ENCODE measurements around the gene PSMA7. TPM values are rescaled to one million over a fixed set of nuclear protein-coding genes. Genes with fewer than 3 reads are reported as not detected.
"Not testable (repeated sequence)": the region's sequence is repeated elsewhere in the genome, so short reads cannot be mapped to it uniquely, and the experiment has no call there.

Gene PSMA7
- total and polyA plus RNA-seq, 2 donors, result 83.3 to 324 TPM

DNA sequence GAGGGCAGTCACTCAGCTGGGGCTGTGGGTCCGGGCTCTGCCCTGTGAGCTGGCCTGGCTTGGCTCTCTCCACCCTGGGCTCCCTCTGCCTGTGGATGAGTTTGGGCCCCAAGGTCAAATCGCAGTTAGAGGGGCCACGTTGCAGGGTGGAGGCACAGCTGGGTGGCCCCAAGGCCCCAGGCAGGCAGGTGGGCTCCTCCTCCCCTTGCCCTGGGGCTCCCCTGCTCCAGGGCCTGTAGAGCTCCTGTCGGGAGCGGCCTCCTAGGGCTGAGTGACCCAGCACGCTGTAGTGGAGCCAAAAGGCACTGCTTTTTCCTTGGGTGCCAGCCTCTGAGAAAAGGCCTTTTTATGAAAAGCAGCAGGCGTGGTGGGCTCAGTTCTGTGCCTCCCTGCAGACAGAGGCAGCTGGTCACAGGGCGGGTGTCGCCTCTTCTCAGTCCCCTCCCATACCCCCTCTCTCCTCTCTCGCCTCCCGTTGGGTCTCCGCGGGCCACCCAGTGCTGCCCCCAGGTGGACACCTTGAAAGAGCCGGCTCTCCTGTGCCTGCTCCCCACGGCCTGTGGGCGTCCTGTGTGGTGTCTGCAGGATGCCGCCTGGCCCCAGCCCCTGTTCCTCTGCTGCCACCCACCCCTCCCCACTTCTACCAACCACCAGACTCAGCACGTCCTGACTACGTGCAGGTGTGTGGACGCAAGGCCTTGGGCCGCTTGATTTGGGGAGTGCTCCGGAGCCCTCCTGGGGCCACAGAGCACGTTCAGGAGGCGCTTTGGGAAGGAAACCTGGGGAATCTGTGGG, 13.6 kb upstream of the PSMA7 start:
- no peaks in the 10 kb centered on the region for H3K36me3 ChIP-seq (ENCODE audit: insufficient read depth)
- 51% methylated on average over 24 of the region's 24 CpGs for WGBS
- H3K4me1 ChIP-seq (ENCODE audit: insufficient read depth), result no peaks in the 10 kb centered on the region
- H3K27ac ChIP-seq (ENCODE audit: low read depth), result no peak overlapping the region
- H3K4me3 ChIP-seq (ENCODE audit: low read depth, low read length), result no peak overlapping the region
- DNase-seq (ENCODE audit: extremely low spot score), result no peak

DNA sequence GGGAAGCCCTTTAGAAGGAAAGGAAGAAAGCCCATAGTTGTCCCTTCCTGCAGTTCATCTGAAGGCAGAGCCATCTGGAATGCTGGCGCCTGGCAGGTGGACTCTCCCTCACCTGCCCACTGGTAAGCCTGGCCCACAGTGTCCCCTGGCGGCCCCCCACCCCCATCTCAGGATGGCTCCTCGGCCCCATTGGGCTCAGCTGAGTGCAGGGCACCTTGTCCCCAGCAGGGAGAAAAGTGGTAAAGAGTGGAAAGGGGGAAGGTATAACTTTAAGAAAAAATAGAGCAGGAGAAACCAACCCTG, 13.0 kb upstream of the PSMA7 start:
- WGBS, result 85% methylated on average over 3 of the region's 3 CpGs
- H3K4me3 ChIP-seq (ENCODE audit: low read depth, low read length), result no peak overlapping the region
- no peak overlapping the region for H3K27ac ChIP-seq (ENCODE audit: low read depth)
- H3K4me1 ChIP-seq (ENCODE audit: insufficient read depth), result no peaks in the 10 kb centered on the region
- H3K36me3 ChIP-seq (ENCODE audit: insufficient read depth), result no peaks in the 10 kb centered on the region
- no peak for DNase-seq (ENCODE audit: extremely low spot score)

DNA sequence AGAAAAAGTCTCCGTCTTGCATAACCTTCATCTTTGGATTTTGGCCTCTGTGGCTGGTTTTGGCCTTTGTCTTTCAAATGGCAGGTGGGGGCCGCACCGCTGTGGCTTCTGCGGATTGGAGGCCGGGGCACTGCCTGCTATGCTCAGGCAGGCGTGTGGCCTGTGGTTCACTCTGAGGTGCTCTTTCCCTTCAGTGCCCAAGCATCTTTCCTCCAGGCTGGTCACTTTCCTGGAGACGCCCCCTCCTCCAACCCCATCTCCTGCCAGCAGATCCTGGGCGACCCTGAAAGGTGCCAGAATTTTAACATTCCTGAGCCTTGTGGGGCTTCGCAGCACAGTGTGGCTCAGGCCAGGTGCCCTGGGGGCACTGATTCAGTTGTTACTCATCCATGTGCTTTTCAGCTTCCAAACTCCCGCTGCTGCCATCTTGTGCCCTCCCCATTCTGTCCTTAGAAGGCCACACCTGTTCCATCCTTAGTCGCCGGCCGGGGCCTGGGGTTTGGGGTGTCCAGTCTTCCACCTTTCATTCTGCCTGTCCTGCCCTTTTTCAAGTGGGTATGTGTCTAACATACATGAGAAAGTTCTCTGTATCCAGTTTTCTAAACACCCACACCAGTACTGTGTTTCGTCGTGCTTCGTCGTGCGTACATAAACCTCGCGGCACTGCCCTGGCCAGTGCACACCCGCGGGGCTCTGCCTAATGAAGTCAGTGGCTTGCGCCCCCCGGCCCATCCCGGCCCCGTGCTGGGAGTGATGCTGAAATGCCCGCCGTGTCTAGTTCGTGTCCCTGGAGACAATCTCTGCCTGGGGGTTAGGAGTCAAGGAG, 12.4 kb upstream of the PSMA7 start:
- Histone ChIP-seq H3K4me3 (ENCODE audit: low read depth, low read length) (no peak overlapping the region), H3K4me1 (ENCODE audit: insufficient read depth) (no peaks in the 10 kb centered on the region), H3K36me3 (ENCODE audit: insufficient read depth) (no peaks in the 10 kb centered on the region), H3K27ac (ENCODE audit: low read depth) (no peak overlapping the region)
- DNase-seq (ENCODE audit: extremely low spot score), result no peak
- WGBS, result 90% methylated on average over 29 of the region's 29 CpGs

DNA sequence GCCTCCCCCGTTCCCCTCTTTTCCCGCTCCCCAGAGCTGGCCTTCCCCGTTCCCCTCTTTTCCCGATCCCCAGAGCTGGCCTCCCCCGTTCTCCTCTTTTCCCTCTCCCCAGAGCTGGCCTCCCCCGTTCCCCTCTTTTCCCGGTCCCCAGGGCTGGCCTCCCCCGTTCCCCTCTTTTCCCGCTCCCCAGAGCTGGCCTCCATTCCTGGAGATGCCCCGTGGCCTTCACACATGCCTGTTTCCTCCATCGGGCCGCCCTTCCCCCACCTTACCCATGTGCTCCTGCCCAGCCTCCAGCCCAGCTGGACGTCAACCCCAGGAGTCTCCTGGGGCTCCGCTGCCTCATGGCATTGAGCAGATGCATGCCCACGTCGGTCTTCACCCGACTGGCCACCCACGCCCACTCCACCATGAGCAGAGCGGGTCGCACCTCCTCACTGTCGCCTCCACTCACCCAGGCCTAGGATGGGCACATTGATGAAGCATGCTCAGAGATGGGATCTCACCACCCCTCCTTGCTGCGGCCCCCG, 8.7 kb upstream of the PSMA7 start:
- Histone ChIP-seq H3K4me3 (ENCODE audit: low read depth, low read length) (no peak overlapping the region), H3K36me3 (ENCODE audit: insufficient read depth) (no peaks in the 10 kb centered on the region), H3K27ac (ENCODE audit: low read depth) (no peak overlapping the region), H3K4me1 (ENCODE audit: insufficient read depth) (no peaks in the 10 kb centered on the region)
- no peak for DNase-seq (ENCODE audit: extremely low spot score)
- 91% methylated on average over 23 of the region's 23 CpGs for WGBS

DNA sequence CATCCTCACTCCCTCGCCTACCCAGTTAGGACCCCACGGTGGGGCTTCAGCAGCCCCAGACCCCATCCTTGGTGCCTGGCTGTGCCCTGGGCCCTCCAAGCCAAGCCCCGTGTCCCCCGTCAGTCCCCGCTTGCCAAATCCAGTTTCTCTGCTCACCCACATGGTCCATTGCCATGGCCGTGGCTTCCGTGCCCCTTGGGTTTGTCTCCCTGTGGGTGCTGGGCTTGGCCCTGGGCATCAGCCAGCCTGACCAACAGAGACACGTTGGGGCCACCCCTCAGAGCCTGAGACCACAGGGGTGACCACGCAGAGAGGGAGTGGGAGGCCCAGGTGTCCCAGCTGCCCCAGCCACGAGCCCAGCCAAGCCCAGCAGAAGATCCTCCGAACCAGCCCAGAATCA, 8.0 kb upstream of the PSMA7 start:
- no peak overlapping the region for H3K27ac ChIP-seq (ENCODE audit: low read depth)
- DNase-seq (ENCODE audit: extremely low spot score), result no peak
- H3K36me3 ChIP-seq (ENCODE audit: insufficient read depth), result no peaks in the 10 kb centered on the region
- no peaks in the 10 kb centered on the region for H3K4me1 ChIP-seq (ENCODE audit: insufficient read depth)
- 89% methylated on average over 11 of the region's 11 CpGs for WGBS
- no peak overlapping the region for H3K4me3 ChIP-seq (ENCODE audit: low read depth, low read length)

DNA sequence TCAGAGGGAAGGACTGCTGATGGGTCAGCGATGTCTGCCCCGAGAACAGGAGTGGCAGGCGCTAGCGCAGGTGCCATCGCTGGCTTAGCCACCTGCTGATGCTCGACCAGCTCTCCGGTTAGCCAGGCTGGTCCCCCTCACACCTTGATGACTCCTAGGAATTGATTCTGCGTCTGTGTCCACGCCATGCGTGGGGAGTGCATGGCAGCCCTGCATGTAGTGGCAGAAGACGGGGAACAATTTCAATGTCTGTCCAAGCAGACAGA, 7.0 kb upstream of the PSMA7 start:
- DNase-seq (ENCODE audit: extremely low spot score), result no peak
- 94% methylated on average over 11 of the region's 11 CpGs for WGBS
- no peak overlapping the region for H3K4me3 ChIP-seq (ENCODE audit: low read depth, low read length)
- no peaks in the 10 kb centered on the region for H3K4me1 ChIP-seq (ENCODE audit: insufficient read depth)
- no peak overlapping the region for H3K27ac ChIP-seq (ENCODE audit: low read depth)
- H3K36me3 ChIP-seq (ENCODE audit: insufficient read depth), result no peaks in the 10 kb centered on the region

DNA sequence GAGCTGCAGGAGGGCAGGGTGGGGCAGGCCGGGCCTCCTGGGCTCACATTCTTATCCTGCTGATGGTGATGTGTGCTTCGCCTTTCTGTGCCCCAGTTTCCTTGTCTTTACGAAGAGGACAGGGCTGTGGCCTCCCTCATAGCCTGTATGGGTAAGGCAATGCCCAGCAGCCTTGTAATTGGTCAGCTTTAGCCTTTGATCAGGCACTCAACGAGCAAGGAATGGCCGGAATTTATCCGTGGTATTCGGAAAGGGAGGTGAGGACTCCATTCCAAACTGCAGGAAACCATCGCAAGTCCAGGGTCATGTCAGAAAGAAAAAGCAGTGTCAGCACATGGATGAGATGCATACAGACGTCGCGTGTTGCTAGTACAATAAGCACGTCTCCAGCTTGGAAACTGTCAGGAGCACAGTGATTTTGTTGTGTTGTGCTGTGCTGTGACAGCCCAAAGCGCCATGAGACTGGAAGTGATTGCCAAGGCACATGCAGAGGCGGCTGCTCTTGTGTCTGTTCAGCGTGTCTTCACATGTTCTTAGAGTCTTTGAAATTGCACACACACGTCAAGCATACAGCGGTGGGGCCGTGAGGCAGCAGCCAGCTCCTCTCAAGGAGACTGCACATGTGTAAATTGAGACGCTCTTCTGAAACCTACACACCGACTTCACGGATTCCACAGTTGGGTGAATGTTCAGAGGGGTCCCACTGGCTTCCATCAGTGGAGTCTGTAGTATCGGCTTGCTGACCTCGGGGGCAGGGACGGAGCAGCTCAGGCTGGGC, 6.5 kb upstream of the PSMA7 start:
- H3K4me1 ChIP-seq (ENCODE audit: insufficient read depth), result no peaks in the 10 kb centered on the region
- H3K4me3 ChIP-seq (ENCODE audit: low read depth, low read length), result no peak overlapping the region
- 67% methylated on average over 24 of the region's 24 CpGs for WGBS
- no peaks in the 10 kb centered on the region for H3K36me3 ChIP-seq (ENCODE audit: insufficient read depth)
- DNase-seq (ENCODE audit: extremely low spot score), result no peak
- no peak overlapping the region for H3K27ac ChIP-seq (ENCODE audit: low read depth)

DNA sequence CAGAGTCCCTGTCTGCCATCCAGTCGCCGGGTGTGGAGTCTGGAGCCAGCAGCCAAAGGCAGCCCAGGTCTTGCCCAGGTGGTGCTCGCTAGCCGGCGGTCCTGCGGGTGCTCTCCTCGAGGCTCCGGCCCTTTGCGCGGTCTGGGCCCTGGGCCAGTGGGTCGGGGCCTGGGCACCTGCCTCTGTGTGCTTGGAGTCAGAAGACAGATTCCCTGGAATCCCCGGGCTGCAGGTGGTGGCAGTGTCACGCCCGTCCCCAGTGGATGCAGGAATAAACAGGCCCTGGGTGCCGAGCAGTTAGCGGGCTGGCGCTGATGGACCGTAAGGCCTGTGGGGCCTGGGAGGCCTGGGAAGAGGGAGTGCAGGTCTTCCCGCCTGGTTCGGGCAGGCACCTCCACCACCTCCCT, 5.7 kb upstream of the PSMA7 start:
- WGBS, result 90% methylated on average over 20 of the region's 20 CpGs
- H3K4me1 ChIP-seq (ENCODE audit: insufficient read depth), result no peaks in the 10 kb centered on the region
- no peak overlapping the region for H3K4me3 ChIP-seq (ENCODE audit: low read depth, low read length)
- DNase-seq (ENCODE audit: extremely low spot score), result no peak
- H3K27ac ChIP-seq (ENCODE audit: low read depth), result no peak overlapping the region
- no peaks in the 10 kb centered on the region for H3K36me3 ChIP-seq (ENCODE audit: insufficient read depth)

DNA sequence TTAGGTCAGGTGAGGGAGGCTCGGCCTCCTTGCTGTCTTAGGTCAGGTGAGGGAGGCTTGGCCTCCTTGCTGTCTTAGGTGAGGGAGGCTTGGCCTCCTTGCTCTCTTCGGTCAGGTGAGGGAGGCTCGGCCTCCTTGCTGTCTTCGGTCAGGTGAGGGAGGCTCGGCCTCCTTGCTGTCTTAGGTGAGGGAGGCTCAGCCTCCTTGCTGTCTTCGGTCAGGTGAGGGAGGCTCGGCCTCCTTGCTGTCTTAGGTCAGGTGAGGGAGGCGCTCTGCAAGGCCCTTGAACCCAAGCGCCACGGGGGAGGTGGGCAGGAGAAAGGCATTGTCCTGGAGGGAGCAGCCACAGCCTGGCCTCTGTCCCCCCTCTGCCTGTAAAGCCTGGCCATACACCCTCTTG, 5.2 kb upstream of the PSMA7 start:
- H3K4me1 ChIP-seq (ENCODE audit: insufficient read depth); H3K36me3 ChIP-seq (ENCODE audit: insufficient read depth); H3K27ac ChIP-seq (ENCODE audit: low read depth); DNase-seq (ENCODE audit: extremely low spot score); H3K4me3 ChIP-seq (ENCODE audit: low read depth, low read length): not testable (repeated sequence)
- WGBS, result 90% methylated on average over 10 of the region's 10 CpGs

DNA sequence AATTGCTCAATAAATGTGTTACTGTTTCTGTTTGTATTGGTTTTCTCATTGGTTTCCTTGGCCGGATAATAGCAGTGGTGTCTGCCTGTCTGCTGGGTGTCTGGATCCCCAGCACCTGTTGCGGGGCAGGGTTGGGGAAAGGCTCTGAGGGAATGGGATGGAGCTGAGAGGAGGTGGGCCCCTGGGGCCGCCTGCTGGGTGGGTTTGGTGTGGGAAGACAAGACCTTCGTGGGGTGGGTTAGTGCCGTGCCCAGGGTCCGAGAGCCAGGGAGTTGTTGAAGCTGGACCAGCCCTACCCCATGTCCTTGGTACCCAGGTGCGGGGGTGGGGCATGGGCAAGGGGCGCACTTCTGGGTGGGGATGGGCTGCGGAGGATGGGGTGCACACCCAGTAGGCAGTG, 4.3 kb upstream of the PSMA7 start:
- Histone ChIP-seq H3K4me3 (ENCODE audit: low read depth, low read length) (no peak overlapping the region), H3K36me3 (ENCODE audit: insufficient read depth) (no peaks in the 10 kb centered on the region), H3K4me1 (ENCODE audit: insufficient read depth) (no peaks in the 10 kb centered on the region), H3K27ac (ENCODE audit: low read depth) (no peak overlapping the region)
- WGBS, result 97% methylated on average over 9 of the region's 9 CpGs
- no peak for DNase-seq (ENCODE audit: extremely low spot score)

DNA sequence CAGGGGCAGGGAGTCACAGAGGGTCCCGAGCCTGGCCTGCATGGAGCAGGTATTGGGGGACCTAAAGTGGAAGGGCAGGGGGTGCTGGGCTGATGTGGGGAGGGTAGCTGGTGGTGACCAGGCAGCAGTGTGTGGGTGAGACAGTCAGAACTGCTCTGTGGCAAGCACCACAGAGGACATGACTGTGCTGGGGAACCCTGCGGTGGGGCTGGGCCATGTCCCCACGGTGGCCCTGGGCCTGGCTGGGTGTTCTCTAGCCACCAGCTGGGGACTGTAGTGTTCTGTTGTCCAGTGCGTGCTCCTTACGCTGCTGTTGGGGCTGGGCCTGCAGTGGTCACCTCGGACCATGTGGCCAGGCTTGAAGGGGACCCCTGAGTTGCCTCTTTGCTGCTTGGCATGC, 3.9 kb upstream of the PSMA7 start:
- H3K27ac ChIP-seq (ENCODE audit: low read depth), result no peak overlapping the region
- 94% methylated on average over 6 of the region's 6 CpGs for WGBS
- DNase-seq (ENCODE audit: extremely low spot score), result no peak
- no peaks in the 10 kb centered on the region for H3K4me1 ChIP-seq (ENCODE audit: insufficient read depth)
- H3K4me3 ChIP-seq (ENCODE audit: low read depth, low read length), result no peak overlapping the region
- H3K36me3 ChIP-seq (ENCODE audit: insufficient read depth), result no peaks in the 10 kb centered on the region

DNA sequence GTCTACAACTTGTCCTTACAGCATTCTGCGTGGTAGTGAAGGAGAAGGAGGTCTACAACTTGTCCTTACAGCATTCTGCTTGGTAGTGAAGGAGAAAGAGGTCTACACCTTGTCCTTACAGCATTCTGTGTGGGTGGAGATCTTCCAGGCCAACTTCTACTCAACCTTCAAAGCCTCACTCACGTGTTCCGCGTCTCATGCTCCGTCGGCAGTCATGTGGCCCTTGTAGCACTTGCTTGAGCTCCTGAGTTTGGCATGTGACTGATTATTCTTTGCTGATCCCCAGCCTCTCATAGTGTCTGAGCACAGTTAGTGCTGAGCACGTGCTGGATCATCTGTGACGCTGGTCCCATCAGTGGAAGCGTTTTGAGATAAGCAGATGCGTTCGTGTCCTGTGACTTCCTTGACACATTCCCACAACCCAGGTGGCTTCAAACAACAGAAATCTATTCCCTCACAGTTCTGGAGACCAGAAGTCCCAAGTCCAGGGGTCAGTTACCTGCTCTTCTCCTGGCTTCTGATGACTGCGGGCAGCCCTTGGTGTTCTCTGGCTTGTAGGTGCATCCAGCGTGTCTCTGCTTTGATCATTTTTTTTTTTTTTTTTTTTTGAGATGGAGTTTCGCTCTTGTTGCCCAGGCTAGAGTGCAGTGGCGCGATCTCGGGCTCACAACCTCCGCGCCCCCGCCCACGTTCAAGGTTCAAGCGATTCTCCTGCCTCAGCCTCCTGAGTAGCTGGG, 3.0 kb upstream of the PSMA7 start:
- no peak for DNase-seq (ENCODE audit: extremely low spot score)
- no peaks in the 10 kb centered on the region for H3K4me1 ChIP-seq (ENCODE audit: insufficient read depth)
- H3K4me3 ChIP-seq (ENCODE audit: low read depth, low read length), result no peak overlapping the region
- no peak overlapping the region for H3K27ac ChIP-seq (ENCODE audit: low read depth)
- no peaks in the 10 kb centered on the region for H3K36me3 ChIP-seq (ENCODE audit: insufficient read depth)
- 93% methylated on average over 22 of the region's 22 CpGs for WGBS

DNA sequence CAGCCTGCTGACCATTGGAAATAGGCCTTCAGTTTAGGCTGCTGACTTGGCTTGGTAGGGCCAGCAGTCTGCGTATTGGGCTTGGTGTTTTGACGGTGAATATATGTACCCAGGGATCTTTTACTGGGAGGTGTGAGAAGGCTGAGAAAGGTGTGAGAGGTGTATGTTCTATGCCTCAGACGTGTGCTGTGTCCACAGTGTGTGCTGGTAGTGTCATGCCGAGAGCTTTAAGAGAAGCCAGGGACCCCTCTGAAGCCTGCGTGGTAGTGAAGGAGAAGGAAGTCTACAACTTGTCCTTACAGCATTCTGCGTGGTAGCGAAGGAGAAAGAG, 2.5 kb upstream of the PSMA7 start:
- Histone ChIP-seq H3K4me3 (ENCODE audit: low read depth, low read length) (no peak overlapping the region), H3K4me1 (ENCODE audit: insufficient read depth) (no peaks in the 10 kb centered on the region), H3K36me3 (ENCODE audit: insufficient read depth) (no peaks in the 10 kb centered on the region), H3K27ac (ENCODE audit: low read depth) (no peak overlapping the region)
- no peak for DNase-seq (ENCODE audit: extremely low spot score)
- WGBS, result 94% methylated on average over 7 of the region's 7 CpGs

All from urinary bladder (tissue), 4 donors.